ENCODE results near the gene LYPD6B. TPM values are rescaled to one million over a fixed set of nuclear protein-coding genes. Genes with fewer than 3 reads are reported as not detected.
A peak's percentile ranks its signal among the peaks of the same experiment; 100 is the strongest.

The LYPD6B gene
- total and polyA plus RNA-seq, 2 experiments from 2014 or later = 16.8 to 26.0 TPM

- Histone ChIP-seq H3K36me3 (replicated peaks; ENCODE audit: insufficient read depth, low read depth) (no peaks in the 10 kb centered on the region), H3K4me2 (no peak overlapping the region), H3K4me1 (ENCODE audit: insufficient read depth) (no peaks in the 10 kb centered on the region), H4K20me1 (ENCODE audit: insufficient read depth, poor library complexity, severe bottlenecking) (no peaks in the 10 kb centered on the region), H3K9me3 (ENCODE audit: low read depth) (no peaks in the 10 kb centered on the region), H3K27ac (no peak overlapping the region), H3K79me2 (peaks cover 9% of the 10 kb centered on the region), H3K27me3 (peaks cover 8% of the 10 kb centered on the region), H3K4me3 (no peak overlapping the region), H2AFZ (no peak overlapping the region), H3K9me2 (replicated peaks; ENCODE audit: insufficient read depth) (no peaks in the 10 kb centered on the region)
- no peak for DNase-seq (ENCODE audit: low spot score)
- TF ChIP-seq EZH2phosphoT487 (IDR thresholded peaks at IDR 0.05; ENCODE audit: low read depth, severe bottlenecking, unreplicated experiment) = no peak
- TF ChIP-seq CTCF (IDR thresholded peaks at IDR 0.05; ENCODE audit: poor library complexity) = no peak
- TF ChIP-seq EZH2 (IDR thresholded peaks at IDR 0.05; ENCODE audit: borderline replicate concordance) = no peak
- WGBS (ENCODE audit: low lambda C conversion rate, missing lambda C conversion rate) = 94% methylated on average over 4 of the region's 4 CpGs
Observed at GRCh38 chr2:149036507-149037293, 1.8 kb upstream of the LYPD6B start.

GRCh38 chr2:149037851-149038250 is 648 bp upstream of the LYPD6B start:
- DNase-seq (ENCODE audit: low spot score) = peak; percentile 71
- H3K79me2 ChIP-seq = peaks cover 13% of the 10 kb centered on the region
- H4K20me1 ChIP-seq (ENCODE audit: insufficient read depth, poor library complexity, severe bottlenecking) = no peaks in the 10 kb centered on the region
- H3K4me1 ChIP-seq (ENCODE audit: insufficient read depth) = no peaks in the 10 kb centered on the region
- H3K4me2 ChIP-seq = peak overlapping the region; percentile 93
- no peaks in the 10 kb centered on the region for H3K36me3 ChIP-seq (replicated peaks; ENCODE audit: insufficient read depth, low read depth)
- 30% methylated on average over 8 of the region's 8 CpGs for WGBS (ENCODE audit: low lambda C conversion rate, missing lambda C conversion rate)
- H3K27ac ChIP-seq = peak overlapping the region; percentile 45
- peaks cover 8% of the 10 kb centered on the region for H3K27me3 ChIP-seq
- TF ChIP-seq EZH2 (IDR thresholded peaks at IDR 0.05; ENCODE audit: borderline replicate concordance) = no peak
- peak; percentile 26 for TF ChIP-seq CTCF (IDR thresholded peaks at IDR 0.05; ENCODE audit: poor library complexity)
- no peak overlapping the region for H3K4me3 ChIP-seq
- H3K9me2 ChIP-seq (replicated peaks; ENCODE audit: insufficient read depth) = no peaks in the 10 kb centered on the region
- H3K9me3 ChIP-seq (ENCODE audit: low read depth) = no peaks in the 10 kb centered on the region
- peak overlapping the region; percentile 59 for H2AFZ ChIP-seq

- H3K36me3 ChIP-seq (replicated peaks; ENCODE audit: insufficient read depth, low read depth) = no peaks in the 10 kb centered on the region
- TF ChIP-seq EZH2phosphoT487 (IDR thresholded peaks at IDR 0.05; ENCODE audit: low read depth, severe bottlenecking, unreplicated experiment) (no peak), CTCF (IDR thresholded peaks at IDR 0.05; ENCODE audit: poor library complexity) (no peak), EZH2 (IDR thresholded peaks at IDR 0.05; ENCODE audit: borderline replicate concordance) (no peak)
- peak overlapping the region; percentile 69 for H2AFZ ChIP-seq
- WGBS (ENCODE audit: low lambda C conversion rate, missing lambda C conversion rate) = 20% methylated on average over 10 of the region's 11 CpGs
- no peaks in the 10 kb centered on the region for H3K9me2 ChIP-seq (replicated peaks; ENCODE audit: insufficient read depth)
- H3K4me2 ChIP-seq = peak overlapping the region; percentile 93
- peaks cover 17% of the 10 kb centered on the region for H3K79me2 ChIP-seq
- no peaks in the 10 kb centered on the region for H3K4me1 ChIP-seq (ENCODE audit: insufficient read depth)
- no peaks in the 10 kb centered on the region for H4K20me1 ChIP-seq (ENCODE audit: insufficient read depth, poor library complexity, severe bottlenecking)
- H3K27me3 ChIP-seq = peaks cover 8% of the 10 kb centered on the region
- H3K4me3 ChIP-seq = peak overlapping the region; percentile 61
- peak overlapping the region; percentile 12 for H3K27ac ChIP-seq
- H3K9me3 ChIP-seq (ENCODE audit: low read depth) = no peaks in the 10 kb centered on the region
- DNase-seq (ENCODE audit: low spot score) = no peak
Observed at GRCh38 chr2:149039213-149039724, 770 bp downstream of the LYPD6B start.

All from hepatocyte (in vitro differentiated cells).